ENCODE measurements around the gene FBXL20. TPM values are rescaled to one million over a fixed set of nuclear protein-coding genes. Genes with fewer than 3 reads are reported as not detected.
"Not testable (repeated sequence)": the region's sequence is repeated elsewhere in the genome, so short reads cannot be mapped to it uniquely, and the experiment has no call there.

Gene FBXL20
- total RNA-seq, 2 experiments from 2014 or later = 16.9 to 18.9 TPM

DNA sequence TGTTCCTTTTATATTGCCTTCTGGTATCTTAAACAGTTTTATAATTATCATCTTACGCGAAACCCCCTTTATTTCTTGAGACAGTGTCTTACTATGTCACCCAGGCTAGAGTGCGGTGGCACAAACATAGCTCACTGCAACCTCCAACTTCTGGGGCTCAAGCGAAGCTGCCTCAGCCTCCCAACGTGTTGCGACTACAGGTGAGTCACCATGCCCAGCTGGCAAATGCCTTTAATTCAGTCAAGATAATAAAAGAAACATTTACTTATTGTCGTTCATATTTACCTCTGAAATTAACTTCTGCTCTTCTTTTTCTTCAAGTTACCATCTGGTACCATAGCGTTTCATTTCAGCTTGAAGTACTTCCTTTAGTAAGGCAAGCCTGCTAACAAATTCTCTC is 43.9 kb downstream of the FBXL20 start:
- ChIA-PET CTCF (interaction anchor here (0.6 kb wide), 1 partner anchor 185 kb away, joined by 3 read pairs; no protein-coding TSS in a partner anchor), POLR2A (no interaction called here)
- no peak overlapping the region for H3K4me3 Mint-ChIP-seq
- intact Hi-C loops (cut with DNase I, micrococcal nuclease) = no loop called here
- H3K9me3 Mint-ChIP-seq (ENCODE audit: low read depth) = no peaks in the 10 kb centered on the region
- ATAC-seq = no peak
- DNase-seq = no peak
- H3K4me1 Mint-ChIP-seq = peaks cover 9% of the 10 kb centered on the region
- no peaks in the 10 kb centered on the region for H3K27me3 Mint-ChIP-seq
- H3K27ac Mint-ChIP-seq = no peak overlapping the region
- H3K36me3 Mint-ChIP-seq (ENCODE audit: low read depth) = no peaks in the 10 kb centered on the region

DNA sequence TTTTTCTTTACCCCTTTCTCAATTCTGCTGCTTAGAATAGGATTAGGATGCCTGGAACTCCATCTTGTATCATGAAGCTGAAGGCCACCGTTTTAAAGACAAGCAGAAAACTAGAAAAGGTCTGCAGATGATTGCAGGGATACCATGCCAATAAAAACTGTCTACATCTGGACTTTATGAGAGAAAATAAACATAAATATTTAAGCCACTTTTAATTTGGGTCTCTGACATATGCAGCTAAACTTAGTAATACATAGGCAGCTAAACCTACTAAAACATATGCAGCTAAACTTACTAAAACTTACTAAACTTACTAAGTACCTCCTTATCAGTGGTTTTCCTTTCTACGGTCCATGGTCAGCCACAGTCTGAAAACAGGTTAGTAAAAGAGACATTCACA is 48.4 kb downstream of the FBXL20 start:
- DNase-seq = no peak
- intact Hi-C loops (cut with DNase I, micrococcal nuclease) = no loop called here
- no peak for ATAC-seq
- Mint-ChIP-seq H3K9me3 (ENCODE audit: low read depth) (no peaks in the 10 kb centered on the region), H3K27me3 (no peaks in the 10 kb centered on the region), H3K36me3 (ENCODE audit: low read depth) (no peaks in the 10 kb centered on the region), H3K27ac (no peak overlapping the region), H3K4me3 (no peak overlapping the region), H3K4me1 (no peaks in the 10 kb centered on the region)
- ChIA-PET POLR2A (no interaction called here), CTCF (interaction anchor here (1.1 to 1.3 kb wide), 3 partner anchors 10 to 101 kb away, joined by 3 to 4 read pairs (median 3); no protein-coding TSS in a partner anchor)

GRCh38 chr17:39352511-39352910 is 48.9 kb downstream of the FBXL20 start:
- no peak overlapping the region for H3K27ac Mint-ChIP-seq
- H3K27me3 Mint-ChIP-seq = no peaks in the 10 kb centered on the region
- ChIA-PET CTCF (interaction anchor here (0.6 to 1.3 kb wide), 5 partner anchors 11 to 675 kb away, joined by 3 to 4 read pairs (median 4); no protein-coding TSS in a partner anchor), POLR2A (interaction anchor here (1.1 kb wide), 1 partner anchor 96 kb away, joined by 5 read pairs; no protein-coding TSS in a partner anchor)
- DNase-seq = no peak
- intact Hi-C loops (cut with DNase I, micrococcal nuclease) = no loop called here
- peaks cover under 1% of the 10 kb centered on the region for H3K36me3 Mint-ChIP-seq (ENCODE audit: low read depth)
- no peak for ATAC-seq
- no peaks in the 10 kb centered on the region for H3K4me1 Mint-ChIP-seq
- no peak overlapping the region for H3K4me3 Mint-ChIP-seq
- no peaks in the 10 kb centered on the region for H3K9me3 Mint-ChIP-seq (ENCODE audit: low read depth)

- CTCF ChIA-PET = interaction anchor here (0.6 kb wide), 1 partner anchor 544 kb away, joined by 4 read pairs; no protein-coding TSS in a partner anchor
- Mint-ChIP-seq H3K36me3 (ENCODE audit: low read depth) (peaks cover 2% of the 10 kb centered on the region), H3K4me1 (no peaks in the 10 kb centered on the region), H3K9me3 (ENCODE audit: low read depth) (no peaks in the 10 kb centered on the region), H3K27ac (no peak overlapping the region), H3K4me3 (no peak overlapping the region), H3K27me3 (no peaks in the 10 kb centered on the region)
- intact Hi-C loops (cut with DNase I, micrococcal nuclease) = no loop called here
- ATAC-seq (no peak), DNase-seq (no peak)
- POLR2A ChIA-PET = interaction anchor here (1.1 kb wide), 1 partner anchor 97 kb away, joined by 5 read pairs; no protein-coding TSS in a partner anchor
These were observed 49.9 kb downstream of the FBXL20 start for GRCh38 chr17:39351508-39351907.

DNA sequence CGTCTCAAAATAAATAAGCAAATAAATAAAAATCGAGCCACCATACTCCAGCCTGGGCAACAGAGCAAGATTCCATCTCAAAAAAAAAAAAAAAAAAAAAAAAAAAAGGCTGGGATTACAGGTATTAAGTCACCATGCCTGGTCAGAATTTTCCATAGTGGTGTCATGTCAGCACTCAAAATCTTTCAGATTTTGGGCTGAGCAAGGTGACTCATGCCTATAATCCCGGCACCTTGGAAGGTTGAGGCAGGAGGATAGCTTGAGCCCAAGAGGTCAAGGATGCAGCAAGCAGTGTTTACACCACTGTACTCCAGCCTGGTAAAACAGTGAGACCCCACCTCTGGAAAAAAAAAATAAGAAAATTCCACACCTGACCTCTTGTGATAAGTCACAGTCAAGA is 52.2 kb downstream of the FBXL20 start:
- Mint-ChIP-seq H3K27ac (no peak overlapping the region), H3K4me1 (peaks cover 2% of the 10 kb centered on the region), H3K36me3 (ENCODE audit: low read depth) (peaks cover 2% of the 10 kb centered on the region), H3K4me3 (no peak overlapping the region), H3K9me3 (ENCODE audit: low read depth) (no peaks in the 10 kb centered on the region), H3K27me3 (no peaks in the 10 kb centered on the region)
- POLR2A ChIA-PET = no interaction called here
- ATAC-seq (no peak), DNase-seq (no peak)
- CTCF ChIA-PET = interaction anchor here (1.0 to 1.2 kb wide), 2 partner anchors 105 to 111 kb away, joined by 3 read pairs; no protein-coding TSS in a partner anchor
- intact Hi-C loops (cut with DNase I, micrococcal nuclease) = no loop called here

- POLR2A ChIA-PET; intact Hi-C loops (cut with DNase I, micrococcal nuclease); H3K4me3 Mint-ChIP-seq; CTCF ChIA-PET; DNase-seq; H3K27ac Mint-ChIP-seq; ATAC-seq; H3K9me3 Mint-ChIP-seq (ENCODE audit: low read depth); H3K27me3 Mint-ChIP-seq; H3K36me3 Mint-ChIP-seq (ENCODE audit: low read depth); H3K4me1 Mint-ChIP-seq: not testable (repeated sequence)
These were observed 54.6 kb downstream of the FBXL20 start for GRCh38 chr17:39346863-39347262.

DNA sequence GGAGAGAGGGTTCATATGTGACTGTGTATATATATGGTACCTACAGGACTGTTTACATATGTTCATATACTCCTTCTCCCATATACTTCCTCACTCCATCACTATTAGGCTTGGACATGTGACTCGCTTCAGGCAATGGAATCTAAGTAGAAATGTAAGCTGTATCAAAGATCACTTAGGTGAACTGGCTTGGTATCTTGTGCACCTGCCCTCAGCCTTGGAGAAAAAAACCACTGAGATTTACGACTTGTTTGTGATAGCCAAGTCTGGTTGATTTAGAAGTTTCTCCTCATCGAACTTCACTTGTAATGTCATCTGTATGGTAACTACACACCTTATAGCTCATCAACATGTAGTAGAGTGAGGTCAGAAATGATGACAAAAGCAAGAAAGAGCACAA is 59.9 kb downstream of the FBXL20 start:
- Mint-ChIP-seq H3K4me1 (peaks cover 2% of the 10 kb centered on the region), H3K4me3 (no peak overlapping the region), H3K36me3 (ENCODE audit: low read depth) (no peaks in the 10 kb centered on the region), H3K9me3 (ENCODE audit: low read depth) (no peaks in the 10 kb centered on the region), H3K27ac (no peak overlapping the region), H3K27me3 (no peaks in the 10 kb centered on the region)
- ChIA-PET POLR2A (no interaction called here), CTCF (no interaction called here)
- no peak for ATAC-seq
- intact Hi-C loops (cut with DNase I, micrococcal nuclease) = no loop called here
- no peak for DNase-seq

DNA sequence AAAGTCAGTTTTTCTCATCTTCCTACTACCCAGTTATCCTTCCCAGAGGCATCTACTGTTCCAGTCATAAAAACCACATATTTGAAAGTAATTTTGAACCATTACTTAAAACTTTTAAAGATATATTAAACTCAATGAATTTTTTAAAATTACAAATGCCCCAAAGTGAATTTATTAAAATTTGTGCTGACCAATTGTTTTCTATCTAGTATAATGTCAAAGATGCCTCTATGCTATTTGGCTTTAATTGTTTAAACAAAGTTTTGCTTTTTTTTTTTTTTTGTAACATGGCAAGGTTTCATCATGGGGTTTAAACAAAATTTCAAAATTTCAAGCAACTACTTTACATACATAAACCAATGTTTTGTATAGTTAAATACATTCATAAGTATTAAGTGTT is 60.7 kb downstream of the FBXL20 start:
- no peak overlapping the region for H3K4me3 Mint-ChIP-seq
- no peaks in the 10 kb centered on the region for H3K9me3 Mint-ChIP-seq (ENCODE audit: low read depth)
- H3K36me3 Mint-ChIP-seq (ENCODE audit: low read depth) = peaks cover 3% of the 10 kb centered on the region
- POLR2A ChIA-PET = no interaction called here
- DNase-seq = no peak
- intact Hi-C loops (cut with DNase I, micrococcal nuclease) = no loop called here
- peaks cover 2% of the 10 kb centered on the region for H3K4me1 Mint-ChIP-seq
- H3K27me3 Mint-ChIP-seq = no peaks in the 10 kb centered on the region
- no peak overlapping the region for H3K27ac Mint-ChIP-seq
- ATAC-seq = no peak
- CTCF ChIA-PET = no interaction called here

DNA sequence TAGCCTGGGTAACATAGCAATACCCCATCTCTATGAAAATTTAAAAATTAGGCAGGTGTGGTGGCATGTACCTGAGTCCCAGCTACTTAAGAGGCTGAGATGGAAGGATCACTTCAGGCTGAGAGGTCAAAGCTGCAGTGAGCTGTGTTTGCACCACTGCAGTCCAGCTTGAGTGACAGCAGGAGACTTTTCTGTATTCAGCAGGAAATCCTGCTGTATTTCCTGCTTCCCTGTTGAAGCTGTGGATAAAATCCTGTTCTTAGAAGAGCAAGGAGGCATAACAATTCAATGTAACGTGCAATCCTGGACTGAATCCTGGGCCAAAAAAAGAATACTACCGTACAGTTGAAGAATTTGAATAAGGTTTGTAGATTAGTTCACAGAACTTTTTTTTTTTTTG is 62.2 kb downstream of the FBXL20 start:
- no peaks in the 10 kb centered on the region for H3K9me3 Mint-ChIP-seq (ENCODE audit: low read depth)
- ATAC-seq = no peak
- H3K27me3 Mint-ChIP-seq = no peaks in the 10 kb centered on the region
- ChIA-PET CTCF (interaction anchor here (0.6 to 1.8 kb wide), 2 partner anchors 13 to 407 kb away, joined by 3 to 4 read pairs; no protein-coding TSS in a partner anchor), POLR2A (interaction anchor here (0.6 kb wide), 1 partner anchor 283 kb away, joined by 4 read pairs; no protein-coding TSS in a partner anchor)
- H3K27ac Mint-ChIP-seq = no peak overlapping the region
- peaks cover 3% of the 10 kb centered on the region for H3K36me3 Mint-ChIP-seq (ENCODE audit: low read depth)
- no peak overlapping the region for H3K4me3 Mint-ChIP-seq
- intact Hi-C loops (cut with DNase I, micrococcal nuclease) = no loop called here
- DNase-seq = no peak
- H3K4me1 Mint-ChIP-seq = no peaks in the 10 kb centered on the region

GRCh38 chr17:39337649-39338048 is 63.8 kb downstream of the FBXL20 start:
- H3K27me3 Mint-ChIP-seq; ATAC-seq; POLR2A ChIA-PET; H3K4me3 Mint-ChIP-seq; H3K36me3 Mint-ChIP-seq (ENCODE audit: low read depth); intact Hi-C loops (cut with DNase I, micrococcal nuclease); CTCF ChIA-PET; H3K27ac Mint-ChIP-seq; DNase-seq; H3K4me1 Mint-ChIP-seq; H3K9me3 Mint-ChIP-seq (ENCODE audit: low read depth): not testable (repeated sequence)

GRCh38 chr17:39335704-39336223 is 65.7 kb downstream of the FBXL20 start:
- intact Hi-C loops (cut with DNase I, micrococcal nuclease) = no loop called here
- ATAC-seq = no peak
- POLR2A ChIA-PET = interaction anchor here (0.6 kb wide), 1 partner anchor 236 kb away, joined by 3 read pairs; no protein-coding TSS in a partner anchor
- no peak overlapping the region for H3K4me3 Mint-ChIP-seq
- no peaks in the 10 kb centered on the region for H3K4me1 Mint-ChIP-seq
- H3K9me3 Mint-ChIP-seq (ENCODE audit: low read depth) = no peaks in the 10 kb centered on the region
- CTCF ChIA-PET = no interaction called here
- no peak overlapping the region for H3K27ac Mint-ChIP-seq
- peaks cover 4% of the 10 kb centered on the region for H3K36me3 Mint-ChIP-seq (ENCODE audit: low read depth)
- no peaks in the 10 kb centered on the region for H3K27me3 Mint-ChIP-seq
- no peak for DNase-seq

- H3K36me3 Mint-ChIP-seq (ENCODE audit: low read depth); ATAC-seq; H3K27me3 Mint-ChIP-seq; H3K4me3 Mint-ChIP-seq; H3K27ac Mint-ChIP-seq; H3K4me1 Mint-ChIP-seq; intact Hi-C loops (cut with DNase I, micrococcal nuclease); CTCF ChIA-PET; DNase-seq; H3K9me3 Mint-ChIP-seq (ENCODE audit: low read depth): not testable (repeated sequence)
- POLR2A ChIA-PET = interaction anchor here (0.6 kb wide), 2 partner anchors 11 to 23 kb away, joined by 3 read pairs; no protein-coding TSS in a partner anchor
These were observed 67.2 kb downstream of the FBXL20 start for GRCh38 chr17:39334008-39334744.
